A549 (cell line): ENCODE data around the gene ATP13A3.

Experiments
- CEBPB ChIP-seq, 2 experiments: fragments of >200 bp in 1 of 2; sonication (Bioruptor Twin) in 1 of 2; formaldehyde crosslinking in 1 of 2; IDR thresholded peaks; 2 replicates each; pipeline ENCODE4 v1.6.1; 2012 to 2016
- CTCF ChIP-seq: fragments of >200 bp; sonication (Bioruptor Twin); formaldehyde crosslinking; IDR thresholded peaks from 3 replicates; pipeline ENCODE4 v1.5.1; 2016
- EHF ChIP-seq: fragments of 250-450 bp; sonication (Bioruptor Pico); IDR thresholded peaks from 2 replicates; pipeline ENCODE4 v1.5.0; 2020; ENCODE audit warnings: mild to moderate bottlenecking
- EP300 ChIP-seq, 2 experiments: fragments of >200 bp; sonication (Bioruptor Twin); formaldehyde crosslinking; IDR thresholded peaks; 2 replicates in 1 of 2; 3 replicates in 1 of 2; pipeline ENCODE4 v1.6.1; 2016 to 2017
- FOXS1 ChIP-seq: fragments of 250-450 bp; sonication (Bioruptor Pico); IDR thresholded peaks from 2 replicates; pipeline ENCODE4 v1.5.0; 2020; ENCODE audit warnings: mild to moderate bottlenecking, moderate library complexity
- HEYL ChIP-seq: fragments of 250-450 bp; sonication (Bioruptor Pico); IDR thresholded peaks from 2 replicates; pipeline ENCODE4 v1.8.0; 2021; ENCODE audit warnings: mild to moderate bottlenecking, moderate library complexity
- JUN ChIP-seq, 2 experiments: fragments of >200 bp; sonication (Bioruptor Twin); formaldehyde crosslinking; IDR thresholded peaks; 2 replicates in 1 of 2; 3 replicates in 1 of 2; pipeline ENCODE4 v1.6.1; 2016 to 2017
- JUNB ChIP-seq: fragments of >200 bp; sonication (Bioruptor Twin); formaldehyde crosslinking; IDR thresholded peaks from 2 replicates; pipeline ENCODE4 v1.6.1; 2016
- POLR2A ChIP-seq: IDR thresholded peaks from 2 replicates; pipeline ENCODE4 v1.6.1; 2012; ENCODE audit warnings: mild to moderate bottlenecking, low read length
- TF ChIP-seq, protein P1 (sequence below): IDR thresholded peaks from 2 replicates; pipeline ENCODE4 v1.6.1; 2012; ENCODE audit warnings: low read depth, borderline replicate concordance

DNA sequence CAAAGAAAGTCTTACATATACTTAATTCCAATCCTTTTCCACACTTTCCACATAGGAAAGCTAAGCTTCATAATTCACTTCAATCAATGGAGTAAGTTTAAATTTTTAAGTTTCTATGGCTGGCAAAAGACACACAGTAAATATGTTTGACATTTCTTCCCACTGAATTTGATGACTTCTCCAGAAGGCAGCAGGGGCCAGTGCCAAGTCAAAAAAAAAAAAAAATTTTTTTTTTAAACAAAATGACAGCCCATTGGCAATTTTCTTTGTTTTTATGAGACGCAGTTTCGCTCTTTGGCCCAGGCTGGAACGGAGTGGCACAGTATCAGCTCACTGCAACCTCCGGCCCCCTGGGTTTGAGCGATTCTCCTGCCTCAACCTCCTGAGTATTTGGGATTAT, 28.7 kb downstream of the ATP13A3 start:
- TF ChIP-seq, protein P1, sequence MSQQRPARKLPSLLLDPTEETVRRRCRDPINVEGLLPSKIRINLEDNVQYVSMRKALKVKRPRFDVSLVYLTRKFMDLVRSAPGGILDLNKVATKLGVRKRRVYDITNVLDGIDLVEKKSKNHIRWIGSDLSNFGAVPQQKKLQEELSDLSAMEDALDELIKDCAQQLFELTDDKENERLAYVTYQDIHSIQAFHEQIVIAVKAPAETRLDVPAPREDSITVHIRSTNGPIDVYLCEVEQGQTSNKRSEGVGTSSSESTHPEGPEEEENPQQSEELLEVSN: no peak
- TF ChIP-seq CTCF (no peak), POLR2A (no peak), JUN (IDR thresholded peaks at IDR 0.05) (no peak), CEBPB (IDR thresholded peaks at IDR 0.05) (no peak), EHF (no peak), HEYL (CRISPR knock-in tag) (no peak), FOXS1 (CRISPR knock-in tag) (no peak), EP300 (IDR thresholded peaks at IDR 0.05) (no peak), JUNB (no peak)
